HepG2 (cell line): ENCODE results near the gene FGD4. TPM values are rescaled to one million over a fixed set of nuclear protein-coding genes. Genes with fewer than 3 reads are reported as not detected.

ENCODE experiments used
- ARID5B ChIP-seq: IDR thresholded peaks from 2 replicates; pipeline ENCODE4 v1.4.0; 2020; ENCODE audit warnings: mild to moderate bottlenecking, missing genetic modification reagents
- ARNTL ChIP-seq: sonication (generic); formaldehyde crosslinking; IDR thresholded peaks from 2 replicates; pipeline ENCODE4 v1.4.0; 2020; ENCODE audit warnings: mild to moderate bottlenecking, missing genetic modification reagents
- ASH2L ChIP-seq: fragments of 300-600, 200-600 bp; sonication (generic); IDR thresholded peaks from 2 replicates; pipeline ENCODE4 v1.7.0; 2017; ENCODE audit warnings: low read depth, mild to moderate bottlenecking, moderate library complexity, mixed read lengths, low read length; ENCODE audit not compliant: insufficient read length
- CBX5 ChIP-seq: sonication (generic); formaldehyde crosslinking; IDR thresholded peaks from 2 replicates; pipeline ENCODE4 v1.4.0; 2020; ENCODE audit warnings: missing genetic modification reagents, borderline replicate concordance
- EP300 ChIP-seq, 3 experiments: sonication (generic) in 1 of 3; formaldehyde crosslinking in 1 of 3; IDR thresholded peaks; 2 replicates each; pipeline versions ENCODE4 v1.5.1 to v1.6.1; 2011 to 2020; ENCODE audit warnings: low read depth in 2 of 3, low read length in 2 of 3, borderline replicate concordance in 1 of 3, improper control_type of control experiment in 1 of 3, mild to moderate bottlenecking in 1 of 3, missing genetic modification reagents in 1 of 3, moderate library complexity in 1 of 3
- MAFK ChIP-seq, 2 experiments: IDR thresholded peaks in 1 of 2; conservative IDR thresholded peaks in 1 of 2; 2 replicates each; pipeline ENCODE4 v1.6.1; 2011; ENCODE audit warnings: improper control_type of control experiment in 2 of 2, low read length in 2 of 2
- MEIS1 ChIP-seq: sonication (generic); formaldehyde crosslinking; IDR thresholded peaks from 2 replicates; pipeline ENCODE4 v1.9.0; 2021; ENCODE audit warnings: mild to moderate bottlenecking, missing genetic modification reagents, moderate library complexity, borderline replicate concordance
- MIER3 ChIP-seq: IDR thresholded peaks from 2 replicates; pipeline ENCODE4 v1.6.1; 2016; ENCODE audit warnings: missing compliant biosample characterization, borderline replicate concordance
- NCOA5 ChIP-seq: sonication (generic); formaldehyde crosslinking; IDR thresholded peaks from 2 replicates; pipeline ENCODE4 v1.4.0; 2020; ENCODE audit warnings: missing genetic modification reagents
- PAXIP1 ChIP-seq: sonication (generic); formaldehyde crosslinking; conservative IDR thresholded peaks from 2 replicates; pipeline ENCODE4 v1.4.0; 2020; ENCODE audit warnings: mild to moderate bottlenecking, missing genetic modification reagents, moderate library complexity
- SIN3B ChIP-seq: fragments of 150-350 bp; IDR thresholded peaks from 2 replicates; pipeline ENCODE4 v1.6.1; 2014; ENCODE audit warnings: low read length
- TBX2 ChIP-seq: sonication (generic); formaldehyde crosslinking; IDR thresholded peaks from 2 replicates; pipeline ENCODE4 v1.5.0; 2020; ENCODE audit warnings: missing genetic modification reagents, mild to moderate bottlenecking, borderline replicate concordance
- WIZ ChIP-seq: sonication (generic); formaldehyde crosslinking; IDR thresholded peaks from 2 replicates; pipeline ENCODE4 v1.5.1; 2020; ENCODE audit warnings: mild to moderate bottlenecking, missing genetic modification reagents
- ZBTB44 ChIP-seq: sonication (generic); formaldehyde crosslinking; IDR thresholded peaks from 2 replicates; pipeline ENCODE4 v1.4.0; 2020; ENCODE audit warnings: missing genetic modification reagents
- ZBTB7A ChIP-seq: sonication (generic); formaldehyde crosslinking; IDR thresholded peaks from 2 replicates; pipeline ENCODE4 v1.8.0; 2022; ENCODE audit warnings: mild to moderate bottlenecking, missing genetic modification reagents
- ZKSCAN1 ChIP-seq: fragments of 150-350 bp; IDR thresholded peaks from 2 replicates; pipeline ENCODE4 v1.6.1; 2014; ENCODE audit warnings: low read length
- ZNF18 ChIP-seq: sonication (generic); formaldehyde crosslinking; IDR thresholded peaks from 2 replicates; pipeline ENCODE4 v1.8.0; 2022; ENCODE audit warnings: mild to moderate bottlenecking, missing genetic modification reagents; ENCODE audit not compliant: insufficient replicate concordance
- ZNF383 ChIP-seq: sonication (generic); formaldehyde crosslinking; IDR thresholded peaks from 2 replicates; pipeline ENCODE4 v1.4.0; 2020; ENCODE audit warnings: missing genetic modification reagents, mild to moderate bottlenecking, borderline replicate concordance
- polyA plus RNA-seq, 8 experiments: library from polyadenylated mRNA; depleted of rRNA in 3 of 8; stranded (reverse) in 7 of 8; unstranded in 1 of 8; fragments of >200 nt; fragmentation: Illumina TruSeq in 4 of 8; extraction: Trizol in 4 of 8; gene quantifications; 2 replicates each; pipeline versions ENCODE4 v1.2.1 to v1.2.3, GENCODE V29; 2011 to 2016; ENCODE audit warnings: low read depth in 4 of 8, missing spikeins in 1 of 8, mixed read lengths in 1 of 8; ENCODE audit not compliant: insufficient read depth in 1 of 8
- total RNA-seq, 5 experiments: library from RNA; depleted of rRNA; stranded (reverse); fragments of >200 nt; fragmentation: Illumina TruSeq; extraction: Trizol; gene quantifications; 2 replicates each; pipeline ENCODE4 v1.2.3, GENCODE V29; 2016; ENCODE audit warnings: low read depth in 1 of 5

FGD4 gene
- total and polyA plus RNA-seq, 2 of the 13 experiments (the other 11 are each of a cell fraction or from before 2014, with no cell fraction given) = 4.6 to 6.6 TPM

- peak; percentile 87 for TF ChIP-seq PAXIP1 (CRISPR knock-in tag)
- TF ChIP-seq ZNF383 (CRISPR knock-in tag) = no peak
- peak; percentile 36 for TF ChIP-seq ZNF18 (CRISPR knock-in tag)
- TF ChIP-seq ASH2L = peak; percentile 30
- no peak for TF ChIP-seq ZBTB7A
- peak; percentile 93 for TF ChIP-seq ARID5B (CRISPR knock-in tag)
- TF ChIP-seq CBX5 (CRISPR knock-in tag) = 0 out of 2 replicates have a peak, but pooled peaks have one; percentile 68
- no peak for TF ChIP-seq NCOA5 (CRISPR knock-in tag)
- TF ChIP-seq ZKSCAN1 = peak; percentile 14; the same call in 1 of the 2 replicates
- no peak for TF ChIP-seq MEIS1 (CRISPR knock-in tag)
- TF ChIP-seq EP300 (IDR thresholded peaks at IDR 0.05; ENCODE audit: low read depth in 2 of 2, low read length in 2 of 2) = peak; percentile 56 to 64; a peak in 3 of 4 replicates
- TF ChIP-seq EP300 (CRISPR knock-in tag; IDR thresholded peaks at IDR 0.05; ENCODE audit: borderline replicate concordance) = no peak
- no peak for TF ChIP-seq ZBTB44
- TF ChIP-seq ARNTL (CRISPR knock-in tag) = peak; percentile 79; the same call in 1 of the 2 replicates
- 0 out of 2 replicates have a peak, but pooled peaks have one; percentile 38 for TF ChIP-seq SIN3B
- peak; percentile 46; the same call in 1 of the 2 replicates for TF ChIP-seq MIER3 (CRISPR knock-in tag)
- TF ChIP-seq MAFK (conservative IDR thresholded peaks at IDR 0.05 in 1 of 2, IDR thresholded peaks at IDR 0.05 in 1 of 2; ENCODE audit: low read length in 2 of 2) = no peak
- peak; percentile 67; the same call in 1 of the 2 replicates for TF ChIP-seq TBX2 (CRISPR knock-in tag)
- TF ChIP-seq WIZ (CRISPR knock-in tag) = no peak
These were observed 134.7 kb downstream of the FGD4 start (continued) for GRCh38 chr12:32533971-32534590.
